ENCODE measurements around the gene JPH4. TPM values are rescaled to one million over a fixed set of nuclear protein-coding genes. Genes with fewer than 3 reads are reported as not detected.

Gene JPH4
- total and polyA plus RNA-seq, 2 experiments from 2014 or later = not detected

GRCh38 chr14:23614395-23614828 is 35.8 kb upstream of the JPH4 start:
- Histone ChIP-seq H3K4me1 (ENCODE audit: insufficient read depth) (no peaks in the 10 kb centered on the region), H3K79me2 (ENCODE audit: insufficient read depth) (no peaks in the 10 kb centered on the region), H3K9ac (no peak overlapping the region), H3K4me2 (ENCODE audit: unreplicated experiment) (no peak overlapping the region), H3F3A (ENCODE audit: insufficient read depth) (no peaks in the 10 kb centered on the region), H2AFZ (no peak overlapping the region), H4K20me1 (ENCODE audit: insufficient read depth) (no peaks in the 10 kb centered on the region), H3K9me2 (ENCODE audit: insufficient read depth) (no peaks in the 10 kb centered on the region), H3K27me3 (replicated peaks; ENCODE audit: insufficient read depth) (peaks cover 22% of the 10 kb centered on the region), H3K27ac (no peak overlapping the region), H3K4me3 (no peak overlapping the region), H3K9me3 (ENCODE audit: low read depth) (no peaks in the 10 kb centered on the region), H3K36me3 (ENCODE audit: low read depth) (no peaks in the 10 kb centered on the region)
- no peak for TF ChIP-seq EZH2phosphoT487 (IDR thresholded peaks at IDR 0.05; ENCODE audit: insufficient read depth, low read depth)
- no peak for TF ChIP-seq EZH2 (IDR thresholded peaks at IDR 0.05; ENCODE audit: insufficient read depth, poor library complexity, severe bottlenecking)
- WGBS, 2 experiments (ENCODE audit: low coverage in 1 of 2, low lambda C conversion rate in 2 of 2, missing lambda C conversion rate in 2 of 2) = 14% methylated on average over 2 of the region's 2 CpGs
- DNase-seq = no peak
- in situ Hi-C loops (cut with MboI) = no loop called here

GRCh38 chr14:23613242-23614070 is 34.9 kb upstream of the JPH4 start:
- TF ChIP-seq EZH2 (IDR thresholded peaks at IDR 0.05; ENCODE audit: insufficient read depth, poor library complexity, severe bottlenecking) = no peak
- no peak for TF ChIP-seq EZH2phosphoT487 (IDR thresholded peaks at IDR 0.05; ENCODE audit: insufficient read depth, low read depth)
- no peak overlapping the region for H3K9ac ChIP-seq
- no peaks in the 10 kb centered on the region for H3K9me2 ChIP-seq (ENCODE audit: insufficient read depth)
- H3K79me2 ChIP-seq (ENCODE audit: insufficient read depth) = no peaks in the 10 kb centered on the region
- DNase-seq = no peak
- H3K36me3 ChIP-seq (ENCODE audit: low read depth) = no peaks in the 10 kb centered on the region
- no peak overlapping the region for H2AFZ ChIP-seq
- no peaks in the 10 kb centered on the region for H4K20me1 ChIP-seq (ENCODE audit: insufficient read depth)
- no peaks in the 10 kb centered on the region for H3K4me1 ChIP-seq (ENCODE audit: insufficient read depth)
- WGBS, 2 experiments (ENCODE audit: low coverage in 1 of 2, low lambda C conversion rate in 2 of 2, missing lambda C conversion rate in 2 of 2) = 32 to 43% methylated on average over 6 of the region's 6 CpGs
- H3K27ac ChIP-seq = no peak overlapping the region
- no peak overlapping the region for H3K4me2 ChIP-seq (ENCODE audit: unreplicated experiment)
- H3F3A ChIP-seq (ENCODE audit: insufficient read depth) = no peaks in the 10 kb centered on the region
- H3K4me3 ChIP-seq = no peak overlapping the region
- in situ Hi-C loops (cut with MboI) = no loop called here
- no peaks in the 10 kb centered on the region for H3K9me3 ChIP-seq (ENCODE audit: low read depth)
- peaks cover 22% of the 10 kb centered on the region for H3K27me3 ChIP-seq (replicated peaks; ENCODE audit: insufficient read depth)

- no peak for TF ChIP-seq EZH2phosphoT487 (IDR thresholded peaks at IDR 0.05; ENCODE audit: insufficient read depth, low read depth)
- TF ChIP-seq EZH2 (IDR thresholded peaks at IDR 0.05; ENCODE audit: insufficient read depth, poor library complexity, severe bottlenecking) = no peak
- Histone ChIP-seq H3K79me2 (ENCODE audit: insufficient read depth) (no peaks in the 10 kb centered on the region), H3K4me2 (ENCODE audit: unreplicated experiment) (no peak overlapping the region), H2AFZ (no peak overlapping the region), H3K4me1 (ENCODE audit: insufficient read depth) (no peaks in the 10 kb centered on the region), H3K9me2 (ENCODE audit: insufficient read depth) (no peaks in the 10 kb centered on the region), H3K27ac (no peak overlapping the region), H3K4me3 (no peak overlapping the region), H3K9ac (no peak overlapping the region), H3F3A (ENCODE audit: insufficient read depth) (no peaks in the 10 kb centered on the region), H3K27me3 (replicated peaks; ENCODE audit: insufficient read depth) (peaks cover 22% of the 10 kb centered on the region), H3K9me3 (ENCODE audit: low read depth) (no peaks in the 10 kb centered on the region), H3K36me3 (ENCODE audit: low read depth) (no peaks in the 10 kb centered on the region), H4K20me1 (ENCODE audit: insufficient read depth) (no peaks in the 10 kb centered on the region)
- DNase-seq = no peak
- 8 to 16% methylated on average over 1 of the region's 1 CpG for WGBS, 2 experiments (ENCODE audit: low coverage in 1 of 2, low lambda C conversion rate in 2 of 2, missing lambda C conversion rate in 2 of 2)
- in situ Hi-C loops (cut with MboI) = no loop called here
Observed at GRCh38 chr14:23612802-23613201, 34.2 kb upstream of the JPH4 start.

- H4K20me1 ChIP-seq (ENCODE audit: insufficient read depth) = no peaks in the 10 kb centered on the region
- WGBS, 2 experiments (ENCODE audit: low coverage in 1 of 2, low lambda C conversion rate in 2 of 2, missing lambda C conversion rate in 2 of 2) = 40 to 58% methylated on average over 4 of the region's 4 CpGs
- in situ Hi-C loops (cut with MboI) = no loop called here
Observed at GRCh38 chr14:23612354-23612732, 33.8 kb upstream of the JPH4 start.

More at GRCh38 chr14:23612354-23612732, 33.8 kb upstream of the JPH4 start:
- Histone ChIP-seq H3K9me2 (ENCODE audit: insufficient read depth) (no peaks in the 10 kb centered on the region), H3K27ac (no peak overlapping the region), H2AFZ (no peak overlapping the region), H3K27me3 (replicated peaks; ENCODE audit: insufficient read depth) (peaks cover 22% of the 10 kb centered on the region), H3K4me1 (ENCODE audit: insufficient read depth) (no peaks in the 10 kb centered on the region), H3F3A (ENCODE audit: insufficient read depth) (no peaks in the 10 kb centered on the region), H3K4me3 (no peak overlapping the region), H3K9ac (no peak overlapping the region), H3K4me2 (ENCODE audit: unreplicated experiment) (no peak overlapping the region), H3K79me2 (ENCODE audit: insufficient read depth) (no peaks in the 10 kb centered on the region), H3K9me3 (ENCODE audit: low read depth) (no peaks in the 10 kb centered on the region), H3K36me3 (ENCODE audit: low read depth) (no peaks in the 10 kb centered on the region)
- no peak for DNase-seq
- TF ChIP-seq EZH2 (IDR thresholded peaks at IDR 0.05; ENCODE audit: insufficient read depth, poor library complexity, severe bottlenecking) = no peak
- no peak for TF ChIP-seq EZH2phosphoT487 (IDR thresholded peaks at IDR 0.05; ENCODE audit: insufficient read depth, low read depth)
